HCT116 (cell line): ENCODE data around the gene BBS2. TPM values are rescaled to one million over a fixed set of nuclear protein-coding genes. Genes with fewer than 3 reads are reported as not detected.

Experiments used
- ATAC-seq: fragments of 200-7000 bp; cut with Tn5 transposase; 2 replicates; pipeline ENCODE4 v1.9.1; 2020; ENCODE audit warnings: mild to moderate bottlenecking, moderate library complexity
- BruUV-seq: library from RNA; stranded (reverse); fragments of 400-500 nt; replicated peaks from 2 replicates; lab custom pipeline; 2021; lab: Mats Ljungman, UMichigan
- CTCF ChIA-PET: fragments of 300-600 bp; sonication (Branson Sonifier 250); formaldehyde crosslinking; loops from one replicate; lab custom pipeline; 2021; ENCODE audit warnings: antibody characterized with exemption; lab: Charles Lee
- POLR2A ChIA-PET: fragments of 300-600, 350-600 bp; sonication (Branson Sonifier 250); formaldehyde crosslinking; loops from one replicate; lab custom pipeline; 2021; ENCODE audit warnings: antibody characterized with exemption; lab: Charles Lee
- RAD21 ChIA-PET, 2 experiments: fragments of 300-600 bp; sonication (Branson Sonifier 250); formaldehyde crosslinking; loops; one replicate each; lab custom pipeline; 2023; ENCODE audit warnings: low total read pairs in 2 of 2; ENCODE audit not compliant: uncharacterized antibody in 2 of 2, unreplicated experiment in 2 of 2, low non-redundant PET in 1 of 2; lab: Charles Lee
- DNase-seq: peaks from one replicate; pipeline ENCODE4 v3.0.0-alpha.2; 2010; ENCODE audit warnings: low read depth, low spot score
- H2AFZ ChIP-seq: fragments of 200-600 bp; shearing (Covaris generic), sonication (generic); 2 replicates; pipeline ENCODE4 v1.6.1; 2017; ENCODE audit warnings: low read depth, mixed run types, mixed read lengths, antibody characterized with exemption, low read length; ENCODE audit not compliant: poor library complexity, severe bottlenecking
- H3K27ac ChIP-seq: 2 replicates; pipeline ENCODE4 v1.5.1; 2012; ENCODE audit warnings: low read depth, low read length
- H3K27me3 ChIP-seq: fragments of 200-600 bp; sonication (generic); 2 replicates; pipeline ENCODE4 v1.6.1; 2016; ENCODE audit warnings: mixed run types, low read length, mixed read lengths; ENCODE audit not compliant: insufficient read depth
- H3K36me3 ChIP-seq, 2 experiments: fragments of 200-500 bp in 1 of 2; fragments of 200-600 bp in 1 of 2; sonication (Bioruptor generic) in 1 of 2; sonication (generic) in 1 of 2; 2 replicates each; pipeline versions ENCODE4 v1.5.1 to v1.6.1; 2014 to 2016; ENCODE audit warnings: low read length in 2 of 2, inconsistent platforms in 1 of 2, mixed read lengths in 1 of 2, mixed run types in 1 of 2; ENCODE audit not compliant: insufficient read depth in 2 of 2, control insufficient read depth in 1 of 2
- H3K4me1 ChIP-seq, 2 experiments: fragments of 200-600 bp in 1 of 2; sonication (generic) in 1 of 2; 2 replicates each; pipeline versions ENCODE4 v1.5.1 to v1.6.1; 2012 to 2017; ENCODE audit warnings: low read length in 2 of 2, inconsistent platforms in 1 of 2, mild to moderate bottlenecking in 1 of 2, mixed read lengths in 1 of 2, mixed run types in 1 of 2, moderate library complexity in 1 of 2; ENCODE audit not compliant: insufficient read depth in 2 of 2, control insufficient read depth in 1 of 2
- H3K4me2 ChIP-seq: fragments of 200-600 bp; sonication (generic); 2 replicates; pipeline ENCODE4 v1.6.1; 2017; ENCODE audit warnings: mixed run types, low read length, mixed read lengths
- H3K4me3 ChIP-seq, 2 experiments: fragments of 200-600 bp in 1 of 2; sonication (generic) in 1 of 2; replicated peaks in 1 of 2; 2 replicates each; pipeline ENCODE4 v1.5.1; 2011 to 2016; ENCODE audit warnings: low read length in 2 of 2, control low read depth in 1 of 2, low read depth in 1 of 2, mild to moderate bottlenecking in 1 of 2, mixed read lengths in 1 of 2, mixed run types in 1 of 2
- H3K79me2 ChIP-seq: fragments of 200-600 bp; sonication (generic); 2 replicates; pipeline ENCODE4 v1.6.1; 2017; ENCODE audit warnings: mild to moderate bottlenecking, mixed run types, low read length, moderate library complexity, mixed read lengths; ENCODE audit not compliant: insufficient read depth
- H3K9ac ChIP-seq: fragments of 200-600 bp; sonication (generic); 2 replicates; pipeline ENCODE4 v1.6.1; 2016; ENCODE audit warnings: low read length, mixed read lengths
- H3K9me2 ChIP-seq: fragments of 200-600 bp; sonication (generic), shearing (Covaris generic); 2 replicates; pipeline ENCODE4 v1.6.1; 2017; ENCODE audit warnings: mixed run types, mild to moderate bottlenecking, moderate library complexity; ENCODE audit not compliant: insufficient read depth
- H3K9me3 ChIP-seq, 2 experiments: fragments of 200-500 bp in 1 of 2; fragments of 200-600 bp in 1 of 2; sonication (Bioruptor generic) in 1 of 2; sonication (generic) in 1 of 2; 2 replicates each; pipeline ENCODE4 v1.6.1; 2014 to 2017; ENCODE audit warnings: low read length in 2 of 2, mixed read lengths in 2 of 2, inconsistent platforms in 1 of 2, low read depth in 1 of 2, mild to moderate bottlenecking in 1 of 2, mixed run types in 1 of 2, moderate library complexity in 1 of 2; ENCODE audit not compliant: control insufficient read depth in 1 of 2, insufficient read depth in 1 of 2
- H4K20me1 ChIP-seq: fragments of 200-600 bp; sonication (generic), shearing (Covaris generic); 2 replicates; pipeline ENCODE4 v1.6.1; 2017; ENCODE audit warnings: mixed run types, mild to moderate bottlenecking, moderate library complexity; ENCODE audit not compliant: insufficient read depth
- CEBPB ChIP-seq: IDR thresholded peaks from 2 replicates; pipeline ENCODE4 v1.6.1; 2012; ENCODE audit warnings: low read depth
- ELF1 ChIP-seq: IDR thresholded peaks from 2 replicates; pipeline ENCODE4 v1.6.1; 2012; ENCODE audit warnings: low read depth, borderline replicate concordance
- FOSL1 ChIP-seq: IDR thresholded peaks from 2 replicates; pipeline ENCODE4 v1.6.1; 2012; ENCODE audit warnings: low read depth
- JUND ChIP-seq: IDR thresholded peaks from 2 replicates; pipeline ENCODE4 v1.6.1; 2012
- MAX ChIP-seq: IDR thresholded peaks from 2 replicates; pipeline ENCODE4 v1.6.1; 2012
- POLR2A ChIP-seq: IDR thresholded peaks from 2 replicates; pipeline ENCODE4 v1.7.0; 2011; ENCODE audit warnings: borderline replicate concordance; ENCODE audit not compliant: insufficient read depth, insufficient read length; ENCODE audit errors: extremely low read depth
- SP1 ChIP-seq: IDR thresholded peaks from 2 replicates; pipeline ENCODE4 v1.6.1; 2012; ENCODE audit warnings: low read depth
- YY1 ChIP-seq: IDR thresholded peaks from 2 replicates; pipeline ENCODE4 v1.6.1; 2011; ENCODE audit warnings: low read length, low read depth, moderate library complexity, mild to moderate bottlenecking; ENCODE audit not compliant: insufficient replicate concordance; ENCODE audit errors: extremely low read depth
- intact Hi-C: fragments of 100-400 bp; cut with micrococcal nuclease; formaldehyde crosslinking; loops from 2 replicates; pipeline ENCODE4 v1.10.0; 2022
- total RNA-seq: library from RNA; stranded (reverse); gene quantifications from one replicate; pipeline ENCODE4 v1.2.1, GENCODE V29; 2021; ENCODE audit not compliant: unreplicated experiment

Gene BBS2
- total RNA-seq, 1 experiment from 2014 or later: 26.7 TPM

GRCh38 chr16:56478281-56479049 lies 41.4 kb downstream of the BBS2 start:
- no peak for DNase-seq
- no peaks in the 10 kb centered on the region for H3K27me3 ChIP-seq
- RAD21 ChIA-PET: no interaction called here
- intact Hi-C loops: no loop called here
- no peak overlapping the region for H2AFZ ChIP-seq
- no peak overlapping the region for H3K4me2 ChIP-seq
- TF ChIP-seq ELF1 (no peak), CEBPB (peak; percentile 66; the same call in 1 of the 2 replicates)
- TF ChIP-seq, all 23 proteins: peak for 1
- ChIA-PET CTCF (interaction anchor here (1.1 kb wide), 1 partner anchor 122 kb away, joined by 3 read pairs; no protein-coding TSS in a partner anchor), POLR2A (no interaction called here)
- no peaks in the 10 kb centered on the region for H3K79me2 ChIP-seq
- no peak overlapping the region for H3K27ac ChIP-seq
- H3K9ac ChIP-seq: no peak overlapping the region
- peaks cover 2 to 23% of the 10 kb centered on the region in 2 experiments; a peak in 2 of 4 replicates for H3K4me1 ChIP-seq
- no TSS peak for BruUV-seq
- no peak overlapping the region for H3K4me3 ChIP-seq
- no peak for ATAC-seq
- H4K20me1 ChIP-seq: no peaks in the 10 kb centered on the region
- no peaks in the 10 kb centered on the region for H3K9me3 ChIP-seq
- no peaks in the 10 kb centered on the region for H3K9me2 ChIP-seq
- H3K36me3 ChIP-seq: peaks cover 19 to 40% of the 10 kb centered on the region in 2 experiments

- DNase-seq (peak; percentile 46), ATAC-seq (peak; percentile 86)
- ChIA-PET RAD21 (no interaction called here), POLR2A (no interaction called here), CTCF (no interaction called here)
- peak overlapping the region; percentile 0; the same call in 1 of the 2 replicates for H3K27ac ChIP-seq
- H3K79me2 ChIP-seq: no peaks in the 10 kb centered on the region
- no peak overlapping the region for H2AFZ ChIP-seq
- intact Hi-C loops: no loop called here
- TF ChIP-seq YY1 (peak; percentile 24), JUND (peak; percentile 52; the same call in 1 of the 2 replicates), SP1 (peak; percentile 22; the same call in 1 of the 2 replicates), FOSL1 (peak; percentile 67), POLR2A (no peak), MAX (peak; percentile 37)
- peaks cover 26 to 42% of the 10 kb centered on the region in 2 experiments for H3K36me3 ChIP-seq
- no peaks in the 10 kb centered on the region for H4K20me1 ChIP-seq
- H3K27me3 ChIP-seq: no peaks in the 10 kb centered on the region
- no peaks in the 10 kb centered on the region for H3K9me2 ChIP-seq
- no peak overlapping the region for H3K9ac ChIP-seq
- no peak overlapping the region for H3K4me3 ChIP-seq
- no peaks in the 10 kb centered on the region for H3K9me3 ChIP-seq
- peak overlapping the region; percentile 61 for H3K4me2 ChIP-seq
- no TSS peak for BruUV-seq
- H3K4me1 ChIP-seq: peaks cover 2 to 23% of the 10 kb centered on the region in 2 experiments; a peak in 2 of 4 replicates
These were observed 42.5 kb downstream of the BBS2 start for GRCh38 chr16:56477096-56477878.
